Rectal smooth muscle tissue (tissue), 1 donor: ENCODE measurements around the gene PRMT5.

Experiments
- H3K27ac ChIP-seq: one replicate; pipeline ENCODE4 v1.7.0; 2013; ENCODE audit warnings: low read depth, low read length, inconsistent platforms
- H3K27me3 ChIP-seq: one replicate; pipeline ENCODE4 v1.7.0; 2013; ENCODE audit warnings: low read length; ENCODE audit not compliant: control insufficient read depth, insufficient read depth
- H3K36me3 ChIP-seq: one replicate; pipeline ENCODE4 v1.7.0; 2013; ENCODE audit warnings: low read length; ENCODE audit not compliant: control insufficient read depth, insufficient read depth
- H3K4me1 ChIP-seq: one replicate; pipeline ENCODE4 v1.7.0; 2013; ENCODE audit warnings: low read length; ENCODE audit not compliant: control insufficient read depth, insufficient read depth
- H3K4me3 ChIP-seq: one replicate; pipeline ENCODE4 v1.7.0; 2013; ENCODE audit warnings: low read length
- H3K9ac ChIP-seq: one replicate; pipeline ENCODE4 v1.7.0; 2013; ENCODE audit warnings: low read length

Gene PRMT5

GRCh38 chr14:22905627-22906026, 23.5 kb downstream of the PRMT5 start:
- H3K4me3 ChIP-seq: no peak overlapping the region
- H3K27ac ChIP-seq: no peak overlapping the region
- no peaks in the 10 kb centered on the region for H3K27me3 ChIP-seq
- H3K36me3 ChIP-seq: peaks cover 63% of the 10 kb centered on the region
- H3K4me1 ChIP-seq: no peaks in the 10 kb centered on the region
- H3K9ac ChIP-seq: no peak overlapping the region

DNA sequence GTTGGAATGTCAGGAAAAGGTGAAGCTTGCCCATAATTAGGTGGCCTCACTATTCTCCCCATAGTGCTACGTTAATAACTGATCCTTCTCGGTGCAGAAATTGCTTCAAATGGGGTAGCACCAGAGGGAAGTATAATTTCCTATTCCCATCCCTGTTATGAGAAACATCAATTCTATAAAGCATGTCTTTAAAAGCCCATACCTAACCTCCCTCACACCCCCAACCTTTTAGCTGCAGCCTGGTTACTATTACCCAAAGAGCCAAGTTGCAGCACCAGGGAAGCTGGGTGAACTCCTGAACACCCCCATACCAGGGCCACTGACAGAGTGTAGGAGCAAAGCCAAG, 25.5 kb downstream of the PRMT5 start:
- H3K9ac ChIP-seq: no peak overlapping the region
- H3K36me3 ChIP-seq: peaks cover 56% of the 10 kb centered on the region
- H3K4me3 ChIP-seq: no peak overlapping the region
- H3K27me3 ChIP-seq: no peaks in the 10 kb centered on the region
- H3K27ac ChIP-seq: no peak overlapping the region
- H3K4me1 ChIP-seq: peaks cover 7% of the 10 kb centered on the region

DNA sequence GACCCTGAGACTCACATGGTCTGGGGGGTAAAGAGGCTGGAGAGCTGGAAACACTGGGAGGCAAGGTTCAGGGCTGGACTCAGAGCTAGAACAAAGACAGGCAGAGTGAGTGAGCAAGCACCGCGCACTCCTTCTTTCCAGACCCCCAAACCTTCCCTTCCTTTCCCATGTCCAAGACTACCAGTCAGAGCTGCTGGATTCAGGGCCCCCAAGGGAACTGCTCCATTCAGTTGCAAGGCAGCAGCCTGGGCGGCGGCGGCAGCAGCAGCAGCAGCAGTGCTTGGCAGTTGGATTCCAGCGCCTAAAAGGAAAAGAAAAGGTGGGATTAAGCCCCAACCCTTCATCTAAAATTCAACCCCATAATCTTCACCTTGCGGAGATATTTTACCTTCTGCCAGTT, 27.4 kb downstream of the PRMT5 start:
- peaks cover 50% of the 10 kb centered on the region for H3K36me3 ChIP-seq
- H3K4me3 ChIP-seq: no peak overlapping the region
- H3K9ac ChIP-seq: no peak overlapping the region
- H3K27me3 ChIP-seq: no peaks in the 10 kb centered on the region
- no peak overlapping the region for H3K27ac ChIP-seq
- H3K4me1 ChIP-seq: peaks cover 10% of the 10 kb centered on the region

DNA sequence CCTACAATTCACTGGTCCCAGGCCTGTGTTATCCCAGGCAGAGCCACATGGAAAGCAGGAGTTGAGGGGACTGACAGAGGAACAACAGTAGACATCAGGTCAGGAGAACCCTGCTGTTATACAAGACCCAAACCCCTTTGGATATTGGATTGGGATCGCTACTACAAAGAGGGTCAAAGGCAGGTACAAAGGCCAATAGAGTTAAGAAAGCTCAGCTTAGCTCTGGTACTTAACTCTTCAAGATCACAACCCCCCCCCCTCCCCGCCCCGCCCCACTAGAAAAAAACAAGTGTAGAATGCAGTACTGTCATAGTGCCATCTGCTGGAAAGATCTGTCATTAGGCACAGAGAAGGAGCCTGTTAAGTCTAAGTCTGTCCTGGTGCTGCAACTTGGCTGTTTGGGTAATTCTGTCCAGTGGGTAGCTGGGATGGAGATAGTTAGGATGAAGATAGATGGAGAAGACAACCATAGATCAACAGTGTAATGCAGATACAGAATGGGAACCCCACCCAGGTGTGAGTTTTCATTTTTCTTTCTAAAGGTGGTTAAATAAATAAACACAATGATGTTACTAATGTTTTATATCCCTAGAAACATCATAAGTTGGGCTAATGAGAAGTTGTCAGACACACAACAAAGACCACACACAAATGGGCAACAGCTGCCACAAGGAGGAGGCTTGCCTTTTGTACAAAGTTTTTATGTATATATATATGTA, 28.9 kb downstream of the PRMT5 start:
- Histone ChIP-seq H3K9ac (no peak overlapping the region), H3K27me3 (no peaks in the 10 kb centered on the region), H3K4me1 (peaks cover 10% of the 10 kb centered on the region), H3K4me3 (no peak overlapping the region), H3K27ac (peak overlapping the region; percentile 69), H3K36me3 (peaks cover 40% of the 10 kb centered on the region)

GRCh38 chr14:22898302-22899090, 30.7 kb downstream of the PRMT5 start:
- peak overlapping the region; percentile 71 for H3K27ac ChIP-seq
- H3K4me3 ChIP-seq: no peak overlapping the region
- peaks cover 10% of the 10 kb centered on the region for H3K4me1 ChIP-seq
- peaks cover 27% of the 10 kb centered on the region for H3K36me3 ChIP-seq
- H3K9ac ChIP-seq: no peak overlapping the region
- no peaks in the 10 kb centered on the region for H3K27me3 ChIP-seq

DNA sequence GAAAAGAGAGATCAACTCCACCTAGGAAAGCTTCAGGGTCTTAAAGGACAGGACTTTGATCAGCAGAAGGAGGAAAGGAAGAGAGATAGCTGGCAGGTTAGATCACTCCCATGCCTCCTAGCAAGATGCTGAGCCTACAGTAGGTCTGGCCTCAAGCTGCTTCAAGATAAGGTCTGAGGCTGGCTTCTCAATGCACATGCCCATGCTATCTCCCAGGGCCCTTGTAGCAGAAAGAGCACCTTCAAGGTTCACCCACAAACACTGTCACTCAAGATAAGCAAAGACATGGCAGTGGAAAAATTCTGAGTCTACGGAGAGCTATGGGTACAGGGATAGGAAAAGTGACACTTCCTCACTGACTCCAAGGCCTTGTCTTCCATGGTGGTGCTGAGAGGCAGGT, 31.8 kb downstream of the PRMT5 start:
- no peak overlapping the region for H3K9ac ChIP-seq
- H3K4me3 ChIP-seq: no peak overlapping the region
- peaks cover 17% of the 10 kb centered on the region for H3K36me3 ChIP-seq
- no peak overlapping the region for H3K27ac ChIP-seq
- H3K27me3 ChIP-seq: no peaks in the 10 kb centered on the region
- peaks cover 10% of the 10 kb centered on the region for H3K4me1 ChIP-seq

- Histone ChIP-seq H3K4me1 (peaks cover 10% of the 10 kb centered on the region), H3K27me3 (no peaks in the 10 kb centered on the region), H3K36me3 (peaks cover 11% of the 10 kb centered on the region), H3K9ac (no peak overlapping the region), H3K27ac (no peak overlapping the region), H3K4me3 (no peak overlapping the region)
These were observed 32.4 kb downstream of the PRMT5 start for GRCh38 chr14:22896760-22897159.

GRCh38 chr14:22896356-22896755, 32.8 kb downstream of the PRMT5 start:
- Histone ChIP-seq H3K27me3 (no peaks in the 10 kb centered on the region), H3K9ac (no peak overlapping the region), H3K4me3 (no peak overlapping the region), H3K27ac (no peak overlapping the region), H3K36me3 (peaks cover 7% of the 10 kb centered on the region), H3K4me1 (peaks cover 10% of the 10 kb centered on the region)

GRCh38 chr14:22895402-22895801, 33.8 kb downstream of the PRMT5 start:
- Histone ChIP-seq H3K27ac (no peak overlapping the region), H3K27me3 (no peaks in the 10 kb centered on the region), H3K36me3 (no peaks in the 10 kb centered on the region), H3K9ac (no peak overlapping the region), H3K4me1 (peaks cover 10% of the 10 kb centered on the region), H3K4me3 (no peak overlapping the region)

- H3K4me3 ChIP-seq: no peak overlapping the region
- no peaks in the 10 kb centered on the region for H3K36me3 ChIP-seq
- no peak overlapping the region for H3K27ac ChIP-seq
- H3K27me3 ChIP-seq: no peaks in the 10 kb centered on the region
- H3K4me1 ChIP-seq: peaks cover 4% of the 10 kb centered on the region
- H3K9ac ChIP-seq: no peak overlapping the region
These were observed 35.5 kb downstream of the PRMT5 start for GRCh38 chr14:22893706-22894105.

DNA sequence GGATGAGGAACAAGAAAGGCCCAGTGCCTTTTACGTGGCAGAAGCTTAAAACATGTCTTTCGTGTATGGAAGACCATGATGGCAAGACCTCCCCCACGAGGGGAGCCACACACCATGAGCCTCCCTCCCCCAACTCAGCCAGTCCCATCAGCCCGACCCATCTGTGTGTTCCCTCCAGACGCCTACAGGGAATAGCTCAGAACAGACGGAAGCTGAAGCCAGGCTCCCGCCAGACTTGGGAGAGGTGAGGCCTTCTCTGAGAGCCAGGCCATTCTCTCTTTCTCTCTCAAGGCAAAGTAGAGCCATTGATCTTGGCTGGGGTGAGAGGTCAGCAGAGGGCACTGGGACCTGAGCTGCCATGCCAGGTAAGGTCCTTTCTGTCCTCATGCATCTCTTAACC, 36.7 kb downstream of the PRMT5 start:
- Histone ChIP-seq H3K9ac (no peak overlapping the region), H3K36me3 (no peaks in the 10 kb centered on the region), H3K27me3 (no peaks in the 10 kb centered on the region), H3K27ac (no peak overlapping the region), H3K4me1 (no peaks in the 10 kb centered on the region), H3K4me3 (no peak overlapping the region)

DNA sequence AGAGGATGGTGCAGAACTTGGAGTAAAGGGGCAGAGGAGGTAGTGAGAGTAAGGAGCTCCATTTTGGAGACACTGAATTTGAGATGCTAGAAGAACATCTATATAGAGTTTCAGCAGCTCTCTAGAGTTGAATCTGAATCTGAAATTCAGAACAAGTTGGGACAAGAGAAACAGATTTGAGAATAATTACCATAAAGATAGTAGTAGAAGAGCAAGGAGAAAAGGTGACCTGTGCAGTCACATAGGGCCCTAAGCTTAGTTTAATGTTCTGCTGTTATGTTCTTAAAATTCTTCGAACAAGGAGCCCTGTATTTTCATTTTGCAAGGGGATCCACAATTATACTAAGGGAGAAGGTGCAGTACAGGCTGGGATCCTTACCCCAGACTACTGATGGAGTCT, 38.8 kb downstream of the PRMT5 start:
- no peak overlapping the region for H3K9ac ChIP-seq
- H3K27me3 ChIP-seq: no peaks in the 10 kb centered on the region
- no peaks in the 10 kb centered on the region for H3K4me1 ChIP-seq
- no peaks in the 10 kb centered on the region for H3K36me3 ChIP-seq
- H3K4me3 ChIP-seq: no peak overlapping the region
- no peak overlapping the region for H3K27ac ChIP-seq

- H3K4me3 ChIP-seq: no peak overlapping the region
- no peak overlapping the region for H3K9ac ChIP-seq
- H3K27ac ChIP-seq: no peak overlapping the region
- H3K27me3 ChIP-seq: no peaks in the 10 kb centered on the region
- H3K36me3 ChIP-seq: no peaks in the 10 kb centered on the region
- H3K4me1 ChIP-seq: no peaks in the 10 kb centered on the region
These were observed 40.5 kb downstream of the PRMT5 start for GRCh38 chr14:22888662-22889061.
